HG02981 (cell line): ENCODE results near the gene ABHD8.
A peak's percentile ranks its signal among the peaks of the same experiment; 100 is the strongest.

Experiments
- ATAC-seq: cut with Tn5 transposase; IDR thresholded peaks from one replicate; pipeline ENCODE4 v1.9.1; 2021; ENCODE audit warnings: mild to moderate bottlenecking, moderate library complexity; ENCODE audit not compliant: unreplicated experiment

The ABHD8 gene

DNA sequence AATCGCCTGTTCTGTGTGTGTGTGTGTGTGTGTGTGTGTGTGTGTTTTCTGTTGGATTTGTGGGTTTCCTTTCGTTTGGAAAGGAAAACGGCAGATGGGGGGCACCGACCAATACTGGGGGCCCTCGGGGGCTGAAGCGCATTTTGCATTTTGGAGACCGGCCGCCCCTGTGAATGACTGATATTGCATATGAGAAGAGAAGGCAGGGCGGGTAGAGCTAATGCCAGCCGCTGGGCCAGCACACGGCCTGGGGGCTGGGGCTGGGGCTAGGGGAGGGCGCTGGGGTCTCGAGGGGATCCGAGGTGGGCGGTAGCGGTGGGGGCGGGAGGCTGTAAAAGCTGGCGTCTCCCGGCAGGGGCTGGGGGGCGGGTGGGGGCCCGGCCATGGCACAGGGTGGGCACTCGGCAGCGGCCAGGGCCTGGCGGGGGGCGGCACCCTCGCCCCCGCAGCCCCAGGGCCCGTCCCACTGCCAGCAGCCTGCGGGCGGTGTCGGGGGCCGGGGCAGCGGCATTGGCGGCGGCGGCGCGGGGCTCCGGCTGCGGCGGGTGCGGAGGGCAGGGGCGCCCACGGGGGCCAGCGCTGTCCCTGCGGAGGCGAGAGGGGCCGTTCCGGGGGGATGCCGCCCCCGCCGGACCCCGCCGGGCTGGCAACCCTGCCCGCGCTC is 20.2 kb upstream of the ABHD8 start:
- ATAC-seq = no peak

DNA sequence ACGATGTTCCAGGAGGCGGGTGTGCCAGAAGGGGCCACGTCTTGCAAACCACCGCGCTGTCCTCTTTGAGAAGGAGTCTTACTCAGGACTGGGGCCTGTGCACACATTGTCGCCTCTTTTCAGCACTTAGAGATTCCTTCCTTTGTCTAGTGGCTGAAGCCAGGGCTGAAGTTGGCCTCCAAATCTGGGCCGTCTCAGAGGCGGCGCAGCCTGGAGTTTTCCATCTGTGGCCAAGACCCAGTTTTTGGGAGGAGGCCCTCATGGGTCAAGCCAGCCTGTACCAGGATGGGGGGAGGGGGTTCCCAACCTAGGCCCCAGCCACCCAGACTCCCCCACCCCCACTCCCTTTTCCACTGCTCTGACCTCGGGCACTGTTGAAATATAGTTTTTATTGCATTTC is 19.6 kb upstream of the ABHD8 start:
- ATAC-seq = no peak

- no peak for ATAC-seq
Measured at GRCh38 chr19:17321655-17322489, 18.6 kb upstream of the ABHD8 start.

- no peak for ATAC-seq
Measured at GRCh38 chr19:17320435-17320834, 17.2 kb upstream of the ABHD8 start.

- no peak for ATAC-seq
Measured at GRCh38 chr19:17319473-17320238, 16.4 kb upstream of the ABHD8 start.

- ATAC-seq = no peak
Measured at GRCh38 chr19:17318966-17319365, 15.7 kb upstream of the ABHD8 start.

GRCh38 chr19:17314007-17314593 is 10.9 kb upstream of the ABHD8 start:
- no peak for ATAC-seq

GRCh38 chr19:17312189-17313113 is 9.2 kb upstream of the ABHD8 start:
- no peak for ATAC-seq

- no peak for ATAC-seq
Measured at GRCh38 chr19:17311455-17312188, 8.4 kb upstream of the ABHD8 start.

DNA sequence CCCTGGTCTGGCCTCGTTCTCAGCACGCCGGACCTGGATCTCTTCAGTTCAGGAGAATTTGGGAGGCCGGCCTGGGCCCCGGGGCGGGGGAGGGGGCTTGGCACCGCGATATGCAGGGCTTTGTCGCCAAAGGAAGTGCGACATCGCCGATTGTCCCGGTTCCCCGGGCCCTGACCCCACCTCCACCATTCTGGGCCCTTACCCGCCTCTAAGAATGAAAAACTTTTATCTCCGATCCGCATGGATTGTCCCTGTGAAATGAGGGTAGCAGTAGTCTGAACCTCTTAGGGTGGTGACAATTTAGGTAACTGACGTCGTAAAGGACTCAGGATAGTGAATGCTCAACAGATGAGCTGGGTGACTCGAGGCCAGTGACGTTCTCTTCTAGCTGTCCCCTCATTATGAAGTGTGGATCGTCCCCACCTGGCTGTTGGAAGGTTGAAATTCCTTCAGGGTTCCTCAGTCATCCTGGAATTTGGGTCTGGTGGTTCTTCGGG is 6.8 kb upstream of the ABHD8 start:
- ATAC-seq = no peak

DNA sequence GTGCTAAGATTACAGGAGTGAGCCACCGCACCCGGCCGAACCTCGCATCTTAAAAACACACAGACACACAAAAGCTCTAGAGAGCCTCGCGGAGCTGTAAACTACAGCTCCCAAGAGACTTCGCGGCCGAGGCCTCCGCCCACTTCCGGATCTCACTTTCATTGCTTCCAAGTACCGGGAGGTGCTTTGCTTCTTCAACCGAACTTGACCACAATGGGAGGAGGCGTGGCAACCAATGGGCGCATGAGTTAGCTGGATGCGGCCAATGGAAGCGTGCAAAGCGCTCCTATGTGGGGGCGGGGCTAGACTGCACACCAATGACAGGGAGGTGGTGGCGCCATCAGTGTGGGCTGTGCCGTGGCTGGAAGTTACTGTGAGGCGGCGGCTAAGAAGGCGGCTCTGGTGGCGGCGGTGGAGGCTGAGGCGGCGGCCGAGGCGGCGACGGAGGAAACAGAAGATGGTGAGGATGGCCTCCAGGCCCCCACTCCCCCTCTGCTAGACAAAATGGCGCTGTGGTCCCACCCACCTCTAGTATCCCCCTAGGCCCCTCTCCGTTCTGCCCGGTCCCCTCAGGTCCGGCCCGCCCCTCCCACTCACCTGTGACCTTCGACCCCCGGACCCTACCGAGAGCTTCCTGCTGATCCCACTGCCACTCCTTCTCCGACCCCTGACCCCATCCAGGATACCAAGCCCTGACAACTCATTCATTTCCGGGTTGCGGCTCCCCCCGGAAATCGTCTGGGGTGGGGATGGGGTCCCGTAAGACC is 6.2 kb upstream of the ABHD8 start, which contains the start of gene DDA1:
Gene DDA1 (plus strand): TSS at position 366 of the 767 bp plus-strand sequence. CDS start 92 bp downstream, at position 458.
- ATAC-seq = peak; percentile 53

- ATAC-seq = no peak
Measured at GRCh38 chr19:17307876-17308377, 4.7 kb upstream of the ABHD8 start.

DNA sequence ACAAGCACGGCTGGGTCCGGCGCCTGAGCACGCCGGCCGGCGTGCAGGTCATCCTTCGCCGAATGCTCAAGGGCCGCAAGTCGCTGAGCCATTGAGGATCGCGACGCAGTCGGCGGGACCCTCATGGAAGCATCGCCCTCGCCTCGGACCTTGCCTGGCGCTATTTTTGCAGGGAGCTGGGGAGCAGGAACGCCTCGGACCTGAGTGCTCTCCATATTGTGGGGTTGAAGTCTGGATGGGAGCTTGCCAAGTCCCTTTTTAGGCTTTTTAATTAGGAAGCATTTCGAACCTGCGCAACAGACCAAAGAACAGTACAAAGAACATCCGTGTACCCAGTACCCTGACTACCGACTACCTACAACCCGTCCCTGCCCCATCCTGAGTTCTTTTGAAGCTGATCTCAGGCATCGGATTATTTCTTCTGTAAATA is 3.1 kb upstream of the ABHD8 start:
- no peak for ATAC-seq

DNA sequence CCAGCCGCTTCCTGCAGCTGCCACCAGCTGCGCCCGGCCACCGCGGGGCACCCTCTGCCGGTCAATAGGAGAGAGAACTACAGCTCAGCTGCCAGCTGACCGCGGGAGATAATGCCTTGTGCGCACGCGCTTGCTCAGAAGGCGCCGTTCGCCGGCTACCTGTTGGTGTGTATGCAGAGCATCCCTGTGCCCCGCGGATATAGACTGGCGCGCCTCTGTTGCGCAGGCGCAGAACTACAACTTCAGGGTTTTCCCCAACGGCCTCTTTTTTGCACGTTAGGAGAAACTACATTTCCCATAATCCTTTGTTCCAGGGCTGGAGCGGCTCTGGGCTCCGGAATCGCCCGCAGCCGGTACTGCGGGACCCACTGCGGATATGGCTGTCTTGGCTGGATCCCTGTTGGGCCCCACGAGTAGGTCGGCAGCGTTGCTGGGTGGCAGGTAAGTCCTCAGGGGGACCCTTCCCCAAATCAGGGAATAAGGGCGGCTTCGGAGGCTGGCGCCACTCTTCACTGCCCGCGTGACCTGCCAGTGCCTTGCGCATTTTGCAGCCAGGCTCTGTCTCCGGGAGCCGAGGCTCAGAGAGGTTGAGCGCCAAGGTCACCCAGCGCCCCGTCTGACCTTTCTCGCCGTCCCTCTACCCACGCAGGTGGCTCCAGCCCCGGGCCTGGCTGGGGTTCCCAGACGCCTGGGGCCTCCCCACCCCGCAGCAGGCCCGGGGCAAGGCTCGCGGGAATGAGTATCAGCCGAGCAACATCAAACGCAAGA is 2.5 kb upstream of the ABHD8 start, which contains the start of gene MRPL34:
Gene MRPL34 (plus strand): TSS at position 356 of the 768 bp plus-strand sequence. CDS start 21 bp downstream, at position 377.
- ATAC-seq = peak; percentile 70

GRCh38 chr19:17305216-17305516 is 1.9 kb upstream of the ABHD8 start:
- ATAC-seq = no peak

DNA sequence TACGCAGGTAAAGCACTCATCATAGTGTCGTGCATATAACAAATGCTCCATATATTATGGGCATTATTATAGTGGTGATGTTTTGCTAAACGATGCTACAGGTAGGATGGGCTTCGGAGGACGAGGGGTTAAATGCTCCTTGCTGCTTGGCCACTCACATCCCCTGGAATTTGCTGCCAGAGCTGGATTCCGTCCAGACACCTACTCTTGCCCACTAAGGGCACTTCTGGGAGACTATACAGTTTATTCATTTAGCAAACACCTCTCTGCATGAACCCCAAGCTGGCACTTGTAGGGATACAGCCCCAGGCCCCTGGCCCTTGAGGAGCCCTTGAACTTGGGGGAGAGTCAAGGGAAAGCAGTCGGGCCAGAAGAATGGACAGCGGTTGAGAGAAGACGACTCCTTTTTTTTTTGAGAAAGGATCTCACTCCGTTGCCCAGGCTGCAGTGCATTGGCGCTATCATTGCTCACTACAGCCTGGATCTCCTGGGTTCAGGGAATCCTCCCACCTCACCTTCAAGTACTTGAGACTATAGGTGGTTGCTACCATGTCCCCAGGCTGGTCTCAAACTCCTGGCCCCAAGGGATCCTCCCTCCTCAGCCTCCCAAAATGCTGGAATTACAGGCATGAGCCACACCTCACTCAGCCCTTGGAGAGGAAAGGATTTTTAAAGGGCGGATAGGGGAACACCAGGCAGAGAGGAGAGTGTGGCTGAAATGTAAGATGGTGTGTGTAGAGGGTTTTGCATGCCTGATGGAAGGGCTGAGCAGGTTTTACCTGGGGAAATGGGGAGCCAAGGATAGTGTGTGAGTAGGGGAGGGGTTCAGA is 1.4 kb upstream of the ABHD8 start:
- no peak for ATAC-seq

DNA sequence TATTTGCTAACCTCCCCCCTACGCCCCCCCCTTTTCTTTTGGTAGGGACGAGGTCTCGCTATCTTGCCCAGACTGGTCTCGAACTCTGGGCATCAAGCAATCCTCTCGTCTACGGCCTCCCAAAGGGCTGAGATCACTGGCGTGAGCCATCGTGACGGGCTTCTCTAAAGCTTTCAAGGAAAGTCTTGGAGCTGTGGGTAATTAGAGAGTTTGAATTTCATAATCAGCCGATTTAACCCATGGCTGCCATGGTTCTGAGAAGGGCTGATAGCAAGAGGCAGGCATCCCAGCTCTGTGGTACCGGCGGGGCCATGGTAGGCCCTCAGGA is 679 bp upstream of the ABHD8 start:
- ATAC-seq = no peak
